Suppressor macrophage treated with lipopolysaccharide for 4 hours (primary cell): ENCODE results near the gene DIP2B.

ENCODE experiments used
- DNase-seq: peaks from one replicate; pipeline ENCODE4 v3.0.0-alpha.2; 2020

DIP2B gene

DNA sequence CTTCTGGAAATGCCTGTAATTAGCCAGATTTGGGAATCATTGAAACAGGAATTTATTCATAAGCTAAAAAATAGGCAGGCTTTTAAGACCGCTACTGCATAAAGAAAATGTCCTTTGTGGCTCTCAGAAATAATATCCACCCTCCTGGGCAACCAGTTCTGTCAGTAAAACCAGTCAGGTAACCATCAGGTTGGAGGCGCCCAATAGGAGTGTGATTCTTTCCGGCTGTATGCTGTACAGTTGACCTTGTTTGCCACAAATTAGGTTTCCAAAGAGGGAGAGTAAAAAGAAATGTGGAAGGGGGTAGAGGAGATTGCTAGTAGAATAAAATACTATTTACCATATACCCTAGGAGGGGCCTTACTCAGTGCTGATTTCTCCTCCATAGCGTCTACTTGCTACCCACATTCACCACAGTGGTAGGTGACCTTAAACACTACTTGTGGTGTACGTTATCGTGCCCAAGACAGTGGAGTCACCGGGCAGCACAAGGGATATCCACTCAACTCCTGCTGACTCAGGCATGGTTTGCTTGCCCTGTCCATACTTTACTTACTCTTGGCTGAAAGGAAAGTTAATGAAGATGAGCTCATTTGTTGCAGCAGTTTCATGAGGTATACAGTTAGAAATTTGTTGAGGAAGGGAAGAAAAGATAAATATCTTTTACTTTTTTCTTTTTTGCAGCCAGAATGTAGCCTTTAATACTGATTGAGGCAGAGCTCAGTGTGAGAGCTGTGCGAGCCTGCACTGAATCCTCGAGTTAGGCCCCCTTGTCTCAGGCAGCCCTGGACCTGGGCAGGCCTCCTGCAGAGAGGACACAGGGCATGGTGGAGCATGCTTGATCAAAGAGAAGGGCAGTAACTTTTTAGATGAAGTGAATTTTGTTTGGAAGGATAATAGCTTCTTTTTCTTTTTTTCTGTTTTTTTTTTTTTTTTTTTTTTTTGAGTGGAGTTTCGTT, 76.7 kb downstream of the DIP2B start:
- no peak for DNase-seq

DNA sequence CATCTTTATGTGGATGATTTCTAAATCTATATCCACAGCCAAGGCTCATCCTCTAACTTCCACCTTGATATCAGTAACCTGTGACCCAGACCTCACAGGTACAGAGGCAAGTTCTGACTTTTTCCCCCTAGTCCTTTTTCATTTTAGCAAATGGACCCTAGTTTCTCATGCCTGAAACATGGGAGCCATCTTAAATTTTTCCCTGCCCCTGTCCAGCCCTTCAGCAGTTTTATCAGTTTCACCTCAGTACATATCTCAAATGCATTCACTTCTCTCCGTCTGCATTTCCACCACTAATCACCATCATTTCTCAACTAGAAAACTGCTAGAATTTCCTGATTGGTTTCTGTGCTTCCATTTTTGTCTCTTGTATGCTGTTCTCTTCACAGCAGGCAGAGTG, 79.3 kb downstream of the DIP2B start:
- DNase-seq, result no peak

DNA sequence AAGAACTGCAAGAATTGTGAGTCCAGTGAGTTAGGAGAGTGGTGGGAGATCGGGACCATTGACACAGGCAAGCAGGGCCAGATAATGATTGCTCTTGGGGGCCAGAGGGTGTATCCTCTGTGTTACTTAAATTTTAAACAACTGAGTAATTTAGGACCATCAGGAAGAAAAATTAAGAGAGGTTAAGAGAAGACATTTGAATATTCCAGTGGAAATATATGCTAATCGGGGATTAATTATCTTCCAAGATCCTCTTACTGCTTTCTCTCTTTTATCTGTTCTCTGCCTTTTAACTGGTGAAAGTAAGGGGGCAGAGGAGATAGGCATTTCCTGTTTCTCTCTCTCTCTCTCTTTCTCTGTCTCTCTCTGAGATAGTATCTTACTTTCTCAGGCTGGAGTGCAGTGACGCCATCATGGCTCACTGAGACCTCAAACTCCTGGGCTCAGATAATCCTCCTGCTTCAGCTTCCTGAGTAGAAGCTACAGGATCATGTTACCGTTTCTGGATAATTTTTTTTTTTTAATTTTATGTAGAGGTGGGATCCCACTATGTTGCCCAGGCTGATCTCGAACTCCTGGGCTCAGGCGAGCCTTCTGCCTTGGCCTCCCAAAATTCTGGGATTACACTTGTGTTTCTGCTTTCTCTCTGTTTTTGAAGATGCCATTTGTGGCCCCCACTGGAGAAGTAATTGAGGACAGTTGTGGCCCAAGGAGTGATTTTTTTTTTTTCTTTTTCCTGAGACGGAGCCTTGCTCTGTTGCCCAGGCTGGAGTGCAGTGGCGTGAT, 85.1 kb downstream of the DIP2B start:
- no peak for DNase-seq

DNA sequence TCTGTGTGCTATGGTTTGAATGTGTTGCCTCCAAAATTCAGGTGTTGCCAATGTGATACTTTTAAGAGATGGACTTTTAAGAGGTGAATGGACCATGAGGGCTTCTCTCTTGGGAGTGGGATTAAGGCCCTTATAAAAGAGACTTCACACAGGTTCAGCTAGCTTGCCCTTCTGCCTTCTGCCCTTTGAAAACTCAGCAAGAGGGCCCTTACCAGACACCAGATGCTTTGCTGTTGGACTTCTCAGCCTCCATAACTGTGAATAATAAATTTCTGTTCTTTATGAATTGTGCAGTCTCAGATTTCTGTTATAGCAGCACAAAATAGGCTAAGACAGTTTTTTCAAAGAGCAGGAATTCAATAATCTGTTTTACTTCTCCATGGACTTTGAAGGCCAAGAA, 86.1 kb downstream of the DIP2B start:
- DNase-seq, result no peak

DNA sequence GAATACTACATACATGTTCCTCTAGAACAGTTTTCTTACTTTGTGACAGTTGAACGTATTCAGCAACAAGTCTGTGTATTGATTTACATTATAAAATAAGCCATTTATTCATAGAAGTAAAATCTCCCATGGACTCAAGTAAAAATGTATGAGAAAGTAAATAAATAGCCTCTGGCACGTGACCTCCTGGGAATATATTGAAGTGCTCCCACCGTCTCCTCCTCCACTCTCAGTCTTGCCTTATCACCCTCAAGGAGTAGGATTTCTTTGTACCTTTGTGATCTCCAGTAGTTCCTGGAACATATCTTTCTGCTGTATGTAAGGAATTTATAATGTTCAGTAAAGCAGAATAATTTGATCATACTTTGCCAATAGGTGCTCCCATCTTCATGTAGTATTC, 90.9 kb downstream of the DIP2B start:
- DNase-seq, result no peak

DNA sequence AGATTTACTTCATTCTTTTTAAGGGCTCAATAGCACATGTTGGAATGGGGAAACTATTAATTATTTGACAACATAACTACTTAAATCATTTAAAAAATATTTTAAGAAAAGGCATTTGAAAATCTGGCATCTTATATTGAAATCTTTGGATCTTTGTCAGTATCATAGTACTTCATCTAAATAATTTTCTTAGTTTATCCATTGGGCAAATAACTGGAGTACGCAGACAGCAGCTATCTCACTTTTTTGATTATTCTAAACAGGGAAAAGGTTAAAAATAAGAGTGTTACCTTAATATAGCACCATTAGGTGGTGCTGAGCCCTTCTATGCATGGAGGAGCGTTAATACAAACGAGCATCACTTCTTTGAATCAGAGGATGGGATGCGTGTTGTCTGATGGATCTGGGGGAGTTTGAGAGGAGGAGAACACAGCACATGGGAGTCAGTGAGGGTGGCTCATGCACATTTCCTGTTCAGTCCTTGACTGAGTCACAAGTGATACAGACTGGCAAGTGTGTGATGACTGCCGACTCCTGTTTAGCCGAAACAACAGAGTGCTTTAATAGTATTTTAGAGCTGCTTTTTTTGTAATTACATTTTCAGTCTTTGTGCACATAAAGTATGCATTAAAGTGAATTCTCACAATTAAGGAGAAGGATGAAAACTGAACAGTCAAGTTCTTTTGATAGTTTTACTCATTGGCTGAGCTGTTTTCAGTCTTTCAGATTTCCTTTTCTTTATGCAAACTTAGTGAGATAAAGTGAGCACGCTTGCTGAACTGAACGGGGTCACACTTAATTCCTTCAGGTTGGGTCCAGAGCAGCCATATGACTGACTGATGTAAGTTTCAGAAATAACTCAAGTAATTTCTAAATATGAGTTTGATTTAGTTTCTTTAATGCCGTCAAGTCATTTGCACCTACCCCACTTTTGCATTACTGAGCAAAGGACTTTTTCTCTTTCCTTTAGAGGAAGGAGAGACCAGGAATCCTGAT, 92.7 kb downstream of the DIP2B start:
- DNase-seq, result peak; percentile 59

DNA sequence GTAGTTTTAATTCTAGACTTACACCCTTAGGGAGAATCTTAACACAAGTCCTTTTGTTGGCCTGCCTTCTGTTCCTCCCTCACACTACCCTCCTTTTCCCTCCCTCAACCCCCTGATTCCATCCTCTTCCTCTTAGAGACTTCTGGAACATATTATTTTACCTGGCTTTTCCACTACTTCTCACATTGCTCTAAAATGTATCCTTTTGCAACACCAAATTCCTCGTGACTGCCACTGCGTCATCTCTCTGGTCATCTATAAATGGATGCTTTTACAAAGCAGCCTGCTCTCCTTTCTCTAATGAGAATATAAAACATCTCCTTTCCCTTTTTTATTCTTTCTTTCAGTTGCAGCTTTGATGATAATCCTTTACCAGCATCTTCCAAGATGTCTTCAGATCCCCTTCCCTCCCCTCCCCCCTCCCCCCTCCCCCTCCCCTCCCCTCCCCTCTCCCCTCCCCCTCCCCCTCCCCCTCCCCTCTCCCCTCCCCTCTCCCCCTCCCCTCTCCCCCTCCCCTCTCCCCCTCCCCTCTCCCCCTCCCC, 93.6 kb downstream of the DIP2B start:
- DNase-seq, result no peak

DNA sequence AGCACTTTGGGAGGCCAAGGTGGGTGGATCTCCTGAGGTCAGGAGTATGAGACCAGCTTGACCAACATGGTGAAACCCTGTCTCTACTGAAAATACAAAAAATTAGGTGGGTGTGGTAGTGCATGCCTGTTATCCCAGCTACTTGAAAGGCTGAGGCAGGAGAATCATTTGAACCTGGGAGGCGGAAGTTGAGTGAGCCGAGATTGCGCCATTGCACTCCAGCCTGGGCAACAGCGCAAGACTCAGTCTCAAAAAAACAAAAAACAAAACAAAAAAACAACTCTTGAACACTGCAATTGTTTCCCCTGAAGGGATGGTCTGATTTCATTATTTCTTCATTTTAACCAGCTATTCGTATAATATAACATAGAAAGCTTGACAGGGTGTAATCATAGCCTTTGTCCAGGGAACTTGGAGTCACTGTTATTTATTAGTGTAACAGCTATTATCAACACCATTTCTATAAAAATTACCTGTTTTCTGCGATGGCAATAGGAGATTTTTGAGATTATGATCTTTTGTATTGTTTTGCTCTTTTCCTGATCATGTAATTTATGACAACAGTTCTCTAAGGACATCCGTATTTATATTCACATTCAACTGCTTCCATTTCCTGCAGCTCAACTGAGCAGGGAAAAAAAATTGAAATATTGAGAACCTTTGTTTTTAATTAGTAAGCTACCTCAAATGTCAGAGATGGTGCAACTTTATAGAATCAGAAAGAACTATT, 94.7 kb downstream of the DIP2B start:
- DNase-seq, result no peak

DNA sequence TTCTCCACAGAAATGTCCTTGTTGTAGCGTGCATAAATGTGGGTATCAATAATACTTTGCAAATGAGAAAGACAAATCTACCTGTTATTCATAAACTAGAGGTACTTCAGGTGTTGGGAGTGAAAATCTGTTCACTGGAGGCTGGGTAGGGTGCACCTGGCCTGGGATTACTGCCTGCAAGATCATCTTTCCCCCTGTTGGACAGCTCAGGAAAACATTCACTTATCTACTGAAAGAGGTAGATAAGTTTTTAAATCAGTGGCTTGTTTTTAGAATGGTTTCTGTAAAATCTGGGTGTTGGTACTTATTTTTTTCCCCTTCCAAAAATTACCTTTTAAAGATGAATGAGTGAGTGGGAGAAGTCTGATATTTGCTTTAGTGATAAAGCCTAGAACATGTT, 95.6 kb downstream of the DIP2B start:
- no peak for DNase-seq

DNA sequence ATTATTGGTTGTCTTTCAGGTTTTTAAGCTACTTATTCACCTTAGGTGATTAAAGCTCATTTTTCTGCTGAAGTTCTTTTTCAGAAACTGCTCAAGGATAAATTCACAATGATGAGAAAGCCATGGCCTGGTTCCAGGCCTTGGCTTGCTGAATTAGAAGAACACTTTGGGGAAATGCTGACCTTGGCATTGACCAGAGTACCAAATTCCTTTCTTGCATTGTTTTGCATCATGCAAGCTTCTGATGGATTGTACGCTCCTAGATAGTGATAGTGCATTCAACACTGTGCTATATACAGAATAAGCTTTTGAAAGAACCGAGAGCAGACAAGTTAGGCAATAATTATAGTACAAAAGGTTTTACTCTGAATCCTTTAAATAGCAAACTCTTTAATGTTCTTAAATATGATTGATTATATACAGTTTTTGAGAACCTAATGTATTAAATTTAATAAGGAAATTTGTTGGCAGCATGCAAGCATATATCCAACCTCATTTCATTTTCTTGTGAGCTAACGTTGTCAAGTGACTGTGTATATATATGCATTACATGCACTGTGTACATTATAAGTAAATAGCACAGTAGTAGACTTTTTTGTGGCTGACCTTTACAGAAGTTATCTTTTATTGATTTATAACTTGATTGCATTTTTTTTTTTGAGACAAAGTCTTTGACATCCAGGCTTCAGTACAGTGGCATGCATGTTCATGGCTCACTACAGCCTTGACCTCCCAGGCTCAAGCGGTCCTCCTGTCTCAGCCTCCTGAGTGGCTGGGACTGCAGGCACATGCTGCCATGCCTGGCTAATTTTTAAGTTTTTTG, 99.2 kb downstream of the DIP2B start:
- DNase-seq, result no peak

DNA sequence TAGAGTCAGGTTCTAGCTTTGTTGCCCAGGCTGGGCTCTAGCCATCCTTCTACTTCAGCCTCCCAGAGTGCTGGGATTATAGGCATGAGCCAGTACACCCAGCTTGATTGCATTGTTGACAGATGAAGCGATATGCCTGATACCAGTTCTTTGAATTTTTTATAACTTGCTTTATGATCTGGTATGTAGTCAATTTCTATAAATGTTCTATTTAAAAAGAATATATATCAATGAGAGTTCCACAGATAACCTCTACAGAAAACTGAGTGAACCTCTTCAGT, 99.8 kb downstream of the DIP2B start:
- DNase-seq, result no peak

DNA sequence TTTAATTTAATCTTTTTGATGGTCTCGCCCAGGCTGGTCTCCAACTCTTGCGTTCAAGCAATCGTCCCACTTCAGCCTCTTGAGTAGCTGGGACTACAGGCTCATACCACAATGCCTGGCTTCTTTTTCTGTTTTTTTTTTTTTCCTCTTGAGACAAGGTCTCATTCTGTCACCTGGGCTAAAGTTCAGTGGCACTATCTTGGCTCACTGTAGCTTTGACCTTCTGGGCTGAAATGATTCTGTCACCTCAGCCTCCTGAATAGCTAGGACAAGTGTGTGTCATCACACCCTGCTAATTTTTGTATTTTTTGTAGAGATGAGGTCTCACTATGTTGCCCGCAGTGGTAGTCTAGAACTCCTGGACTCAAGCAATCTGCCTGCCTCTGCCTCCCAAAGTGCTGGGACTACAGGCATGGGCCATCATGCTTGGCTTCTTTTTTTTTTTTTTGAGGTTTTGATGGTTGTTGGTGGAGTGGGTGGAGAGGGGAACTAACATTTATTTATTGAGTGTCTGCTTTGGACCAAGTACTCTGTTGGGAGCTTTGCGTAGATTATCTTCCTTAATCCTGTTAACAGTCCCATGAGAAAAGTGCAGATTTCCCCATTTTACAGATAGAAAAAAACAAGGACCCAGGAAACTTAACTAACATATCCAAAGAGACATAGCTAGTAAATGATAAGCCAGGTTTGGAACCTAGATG, 102.0 kb downstream of the DIP2B start:
- no peak for DNase-seq

DNA sequence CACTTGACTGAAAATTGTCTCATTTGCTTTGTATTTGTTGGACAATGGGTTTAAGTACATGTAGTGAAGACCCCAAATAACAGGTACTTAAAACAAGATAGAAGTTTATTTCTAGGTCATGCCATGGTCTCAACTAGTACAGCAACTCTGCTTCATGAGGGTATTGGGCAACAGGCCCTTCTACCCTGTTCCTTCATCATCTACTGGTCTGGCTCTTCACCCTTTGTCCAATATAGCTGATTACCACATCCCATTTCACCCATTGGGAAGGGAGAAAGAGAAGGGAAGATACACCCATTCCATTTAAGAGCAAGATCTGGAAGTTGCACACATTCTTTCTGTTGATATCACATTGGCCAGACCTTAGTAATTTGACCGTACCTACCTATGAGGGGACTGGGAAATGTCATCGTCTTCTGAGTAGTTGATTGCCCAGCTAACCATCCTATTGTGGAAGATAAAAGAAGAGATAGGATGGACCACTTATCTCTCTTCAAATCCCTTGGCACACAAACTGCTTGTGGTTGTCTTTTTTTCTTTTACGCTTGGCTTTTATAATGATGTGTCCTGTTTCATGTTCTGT, 104.6 kb downstream of the DIP2B start:
- no peak for DNase-seq

DNA sequence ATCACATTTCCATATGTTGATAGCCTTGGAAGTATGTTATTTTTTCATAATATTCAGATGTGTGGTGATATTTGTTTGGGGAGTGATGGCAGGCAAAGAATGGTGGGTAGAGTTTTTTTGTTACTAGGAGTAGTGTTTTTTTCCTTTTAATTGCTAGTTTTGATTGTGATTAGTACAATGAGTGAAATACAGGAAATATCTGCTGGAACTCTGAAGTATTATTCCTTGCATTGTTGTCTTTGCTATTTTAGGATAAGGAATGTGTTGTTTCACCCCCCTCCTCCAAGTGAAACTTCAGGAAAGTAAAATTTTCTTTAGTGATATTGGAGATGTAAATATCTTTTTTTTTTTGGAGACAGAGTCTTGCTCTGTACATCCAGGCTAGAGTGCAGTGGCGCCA, 105.4 kb downstream of the DIP2B start:
- no peak for DNase-seq

DNA sequence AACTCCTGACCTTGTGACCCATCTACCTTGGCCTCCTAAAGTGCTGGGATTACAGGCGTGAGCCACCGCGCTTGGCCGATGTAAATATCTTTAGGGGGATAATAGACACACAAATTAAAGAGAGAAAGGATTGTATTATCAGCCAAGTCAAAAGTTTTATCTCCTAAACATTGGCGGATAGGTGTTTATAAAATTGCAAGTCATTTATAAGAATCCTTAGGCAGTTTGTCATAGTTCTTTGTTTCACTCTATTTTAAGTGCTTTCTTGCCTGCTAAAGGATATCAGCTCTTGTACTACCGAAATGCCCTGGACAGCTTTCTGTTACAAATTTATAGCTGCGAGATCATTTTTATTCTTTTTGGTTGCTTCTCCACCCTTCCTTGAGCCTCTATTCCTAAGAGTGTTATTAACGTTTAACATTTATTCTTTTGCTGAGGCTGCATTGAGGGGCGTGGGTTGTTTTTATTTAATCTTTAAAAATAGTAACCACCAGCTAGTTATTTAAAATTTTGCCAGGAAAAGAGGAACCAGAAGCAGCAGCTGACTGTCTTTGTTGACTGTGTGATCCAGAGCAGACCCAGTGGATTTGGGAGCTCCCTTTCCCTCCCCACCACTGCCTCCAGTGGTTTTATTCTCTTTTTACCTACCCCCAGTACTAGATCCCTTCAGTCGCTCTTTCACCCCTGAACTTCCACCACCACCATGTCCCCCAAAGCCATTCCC, 106.4 kb downstream of the DIP2B start:
- peak; percentile 20 for DNase-seq

DNA sequence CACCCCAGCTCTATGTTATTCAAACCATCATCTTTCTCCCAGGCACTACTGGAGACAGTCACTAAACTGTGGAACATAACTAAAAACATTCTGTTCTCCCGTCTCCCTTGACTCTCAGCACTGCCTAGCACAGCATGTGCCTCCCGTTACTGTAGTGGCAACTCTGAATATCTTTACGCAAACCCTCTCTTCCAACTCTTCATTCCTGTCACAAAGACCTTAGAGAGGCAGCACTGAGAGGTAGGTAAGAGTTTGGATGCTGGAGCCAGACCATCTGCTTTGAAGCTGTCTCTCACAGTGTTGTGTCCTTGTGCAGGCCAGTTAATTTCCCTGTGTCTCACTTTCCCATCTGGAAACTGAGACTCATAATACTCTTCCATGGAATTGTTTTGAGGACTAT, 108.1 kb downstream of the DIP2B start:
- no peak for DNase-seq

DNA sequence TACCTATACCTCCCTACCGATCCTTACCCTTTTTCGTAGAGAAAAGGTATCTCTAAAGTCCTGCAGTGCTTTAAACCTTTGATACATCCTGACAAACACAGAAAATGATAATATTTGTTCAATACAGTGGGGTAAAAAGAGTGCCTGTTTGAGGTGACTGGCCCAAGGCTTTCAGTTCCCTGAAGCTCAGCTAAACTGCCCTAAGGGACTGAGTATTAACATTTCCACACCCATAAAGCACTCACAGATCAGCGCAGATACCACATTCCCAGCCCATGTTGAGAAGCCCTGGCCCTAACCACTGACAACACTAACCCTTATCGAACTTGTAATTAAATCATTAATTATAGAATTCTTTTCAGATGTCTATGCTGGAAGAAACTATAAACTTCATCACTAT, 108.7 kb downstream of the DIP2B start:
- no peak for DNase-seq

DNA sequence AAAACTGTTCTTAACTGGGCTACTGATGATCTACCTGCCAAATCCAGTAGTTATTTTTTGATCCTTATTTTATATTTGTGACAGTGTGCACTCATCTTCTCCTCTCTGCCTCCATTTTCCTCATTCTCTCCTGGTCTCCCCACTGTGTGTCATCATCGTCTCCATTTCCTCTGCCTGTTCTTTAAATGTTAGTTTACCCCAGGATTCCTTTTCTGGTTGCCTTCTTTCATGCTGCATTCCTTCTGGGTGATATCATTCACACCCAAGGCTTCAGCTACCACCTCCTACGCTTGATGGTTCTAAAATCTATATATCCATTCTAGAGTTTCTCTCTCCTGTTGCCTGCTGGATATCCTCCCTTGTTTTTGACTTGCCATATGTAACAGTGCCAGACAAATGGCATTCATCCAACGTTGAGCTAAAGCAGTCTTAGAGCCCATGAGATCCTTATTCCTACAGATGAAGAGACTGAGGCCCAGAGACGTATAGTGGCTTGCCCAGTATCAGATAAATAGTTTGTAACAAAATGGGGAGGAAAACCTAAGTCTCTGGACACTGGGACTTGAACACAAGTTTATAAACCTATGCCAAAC, 109.5 kb downstream of the DIP2B start:
- DNase-seq, result no peak
